ENCODE measurements around the gene NUDT21.
A peak's percentile ranks its signal among the peaks of the same experiment; 100 is the strongest.

NUDT21 gene

GRCh38 chr16:56477096-56477878, 26.2 kb upstream of the NUDT21 start:
- Mint-ChIP-seq H3K27ac (no peak overlapping the region), H3K36me3 (ENCODE audit: low read depth) (peaks cover 43% of the 10 kb centered on the region), H3K4me1 (ENCODE audit: low read depth) (peaks cover 7% of the 10 kb centered on the region), H3K27me3 (ENCODE audit: low read depth) (no peaks in the 10 kb centered on the region), H3K4me3 (no peak overlapping the region), H3K9me3 (no peaks in the 10 kb centered on the region)
- no peak for DNase-seq (ENCODE audit: low spot score)

GRCh38 chr16:56475201-56475600, 24.1 kb upstream of the NUDT21 start:
- Mint-ChIP-seq H3K27ac (no peak overlapping the region), H3K9me3 (no peaks in the 10 kb centered on the region), H3K27me3 (ENCODE audit: low read depth) (no peaks in the 10 kb centered on the region), H3K4me3 (no peak overlapping the region), H3K4me1 (ENCODE audit: low read depth) (peaks cover 7% of the 10 kb centered on the region), H3K36me3 (ENCODE audit: low read depth) (peaks cover 52% of the 10 kb centered on the region)
- DNase-seq (ENCODE audit: low spot score), result no peak

- no peak overlapping the region for H3K27ac Mint-ChIP-seq
- no peaks in the 10 kb centered on the region for H3K9me3 Mint-ChIP-seq
- H3K27me3 Mint-ChIP-seq (ENCODE audit: low read depth), result no peaks in the 10 kb centered on the region
- no peak for DNase-seq (ENCODE audit: low spot score)
- H3K4me3 Mint-ChIP-seq, result no peak overlapping the region
- H3K4me1 Mint-ChIP-seq (ENCODE audit: low read depth), result no peaks in the 10 kb centered on the region
- peaks cover 65% of the 10 kb centered on the region for H3K36me3 Mint-ChIP-seq (ENCODE audit: low read depth)
Measured at GRCh38 chr16:56470666-56471065, 19.5 kb upstream of the NUDT21 start.

- H3K27ac Mint-ChIP-seq, result no peak overlapping the region
- no peaks in the 10 kb centered on the region for H3K27me3 Mint-ChIP-seq (ENCODE audit: low read depth)
- H3K36me3 Mint-ChIP-seq (ENCODE audit: low read depth), result peaks cover 65% of the 10 kb centered on the region
- no peak overlapping the region for H3K4me3 Mint-ChIP-seq
- H3K9me3 Mint-ChIP-seq, result no peaks in the 10 kb centered on the region
- H3K4me1 Mint-ChIP-seq (ENCODE audit: low read depth), result no peaks in the 10 kb centered on the region
- no peak for DNase-seq (ENCODE audit: low spot score)
Measured at GRCh38 chr16:56470232-56470631, 19.1 kb upstream of the NUDT21 start.

- H3K36me3 Mint-ChIP-seq (ENCODE audit: low read depth), result peaks cover 61% of the 10 kb centered on the region
- H3K4me3 Mint-ChIP-seq, result no peak overlapping the region
- no peaks in the 10 kb centered on the region for H3K4me1 Mint-ChIP-seq (ENCODE audit: low read depth)
- H3K27ac Mint-ChIP-seq, result no peak overlapping the region
- H3K27me3 Mint-ChIP-seq (ENCODE audit: low read depth), result no peaks in the 10 kb centered on the region
- no peak for DNase-seq (ENCODE audit: low spot score)
- H3K9me3 Mint-ChIP-seq, result no peaks in the 10 kb centered on the region
Measured at GRCh38 chr16:56469748-56470147, 18.6 kb upstream of the NUDT21 start.

- no peak for DNase-seq (ENCODE audit: low spot score)
Measured at GRCh38 chr16:56468800-56469199, 17.7 kb upstream of the NUDT21 start.

GRCh38 chr16:56466344-56466743, 15.2 kb upstream of the NUDT21 start:
- Mint-ChIP-seq H3K9me3 (no peaks in the 10 kb centered on the region), H3K36me3 (ENCODE audit: low read depth) (peaks cover 71% of the 10 kb centered on the region), H3K4me3 (no peak overlapping the region), H3K27ac (no peak overlapping the region), H3K4me1 (ENCODE audit: low read depth) (no peaks in the 10 kb centered on the region), H3K27me3 (ENCODE audit: low read depth) (no peaks in the 10 kb centered on the region)
- no peak for DNase-seq (ENCODE audit: low spot score)

More at GRCh38 chr16:56468800-56469199, 17.7 kb upstream of the NUDT21 start:
- no peaks in the 10 kb centered on the region for H3K27me3 Mint-ChIP-seq (ENCODE audit: low read depth)
- H3K4me3 Mint-ChIP-seq, result no peak overlapping the region
- H3K4me1 Mint-ChIP-seq (ENCODE audit: low read depth), result no peaks in the 10 kb centered on the region
- no peak overlapping the region for H3K27ac Mint-ChIP-seq
- H3K9me3 Mint-ChIP-seq, result no peaks in the 10 kb centered on the region
- H3K36me3 Mint-ChIP-seq (ENCODE audit: low read depth), result peaks cover 69% of the 10 kb centered on the region

GRCh38 chr16:56463153-56463552, 12.0 kb upstream of the NUDT21 start:
- Mint-ChIP-seq H3K36me3 (ENCODE audit: low read depth) (peaks cover 60% of the 10 kb centered on the region), H3K4me1 (ENCODE audit: low read depth) (no peaks in the 10 kb centered on the region)

GRCh38 chr16:56462064-56462796, 11.1 kb upstream of the NUDT21 start:
- Mint-ChIP-seq H3K4me3 (no peak overlapping the region), H3K27me3 (ENCODE audit: low read depth) (no peaks in the 10 kb centered on the region), H3K9me3 (no peaks in the 10 kb centered on the region), H3K4me1 (ENCODE audit: low read depth) (no peaks in the 10 kb centered on the region), H3K27ac (no peak overlapping the region), H3K36me3 (ENCODE audit: low read depth) (peaks cover 57% of the 10 kb centered on the region)
- DNase-seq (ENCODE audit: low spot score), result no peak

More at GRCh38 chr16:56463153-56463552, 12.0 kb upstream of the NUDT21 start:
- no peak overlapping the region for H3K27ac Mint-ChIP-seq
- H3K9me3 Mint-ChIP-seq, result no peaks in the 10 kb centered on the region
- H3K27me3 Mint-ChIP-seq (ENCODE audit: low read depth), result no peaks in the 10 kb centered on the region
- H3K4me3 Mint-ChIP-seq, result no peak overlapping the region
- DNase-seq (ENCODE audit: low spot score), result no peak

- Mint-ChIP-seq H3K4me3 (no peak overlapping the region), H3K4me1 (ENCODE audit: low read depth) (peaks cover 9% of the 10 kb centered on the region), H3K27me3 (ENCODE audit: low read depth) (no peaks in the 10 kb centered on the region), H3K27ac (no peak overlapping the region), H3K36me3 (ENCODE audit: low read depth) (peaks cover 58% of the 10 kb centered on the region), H3K9me3 (no peaks in the 10 kb centered on the region)
- no peak for DNase-seq (ENCODE audit: low spot score)
Measured at GRCh38 chr16:56460101-56460500, 9.0 kb upstream of the NUDT21 start.

GRCh38 chr16:56457927-56458470, 6.9 kb upstream of the NUDT21 start:
- Mint-ChIP-seq H3K27ac (no peak overlapping the region), H3K36me3 (ENCODE audit: low read depth) (peaks cover 61% of the 10 kb centered on the region)

GRCh38 chr16:56451753-56452689, 889 bp upstream of the NUDT21 start:
- Mint-ChIP-seq H3K4me3 (peak overlapping the region; percentile 95), H3K4me1 (ENCODE audit: low read depth) (peaks cover 47% of the 10 kb centered on the region), H3K36me3 (ENCODE audit: low read depth) (peaks cover 52% of the 10 kb centered on the region), H3K27me3 (ENCODE audit: low read depth) (no peaks in the 10 kb centered on the region), H3K9me3 (no peaks in the 10 kb centered on the region), H3K27ac (peak overlapping the region; percentile 94)
- DNase-seq (ENCODE audit: low spot score), result no peak

More at GRCh38 chr16:56457927-56458470, 6.9 kb upstream of the NUDT21 start:
- Mint-ChIP-seq H3K9me3 (no peaks in the 10 kb centered on the region), H3K4me1 (ENCODE audit: low read depth) (peaks cover 12% of the 10 kb centered on the region), H3K4me3 (no peak overlapping the region), H3K27me3 (ENCODE audit: low read depth) (no peaks in the 10 kb centered on the region)
- DNase-seq (ENCODE audit: low spot score), result no peak

GRCh38 chr16:56450275-56450985, 702 bp downstream of the NUDT21 start:
- Mint-ChIP-seq H3K4me3 (peak overlapping the region; percentile 95), H3K36me3 (ENCODE audit: low read depth) (peaks cover 49% of the 10 kb centered on the region)

More at GRCh38 chr16:56450275-56450985, 702 bp downstream of the NUDT21 start:
- H3K27ac Mint-ChIP-seq, result peak overlapping the region; percentile 94
- no peaks in the 10 kb centered on the region for H3K9me3 Mint-ChIP-seq
- DNase-seq (ENCODE audit: low spot score), result no peak
- peaks cover 44% of the 10 kb centered on the region for H3K4me1 Mint-ChIP-seq (ENCODE audit: low read depth)
- H3K27me3 Mint-ChIP-seq (ENCODE audit: low read depth), result no peaks in the 10 kb centered on the region

Data from T-helper 2 cell treated with Interferon-gamma antibody and Interleukin-4, amounts not matched to agents 5 μg/mL and 100 μg/mL, for 36 hours (primary cell).